Measurements from ENCODE around the gene LIPN. TPM values are rescaled to one million over a fixed set of nuclear protein-coding genes. Genes with fewer than 3 reads are reported as not detected.

LIPN gene
- total and polyA plus RNA-seq, 8 donors, result not detected

- TF ChIP-seq, protein P1, sequence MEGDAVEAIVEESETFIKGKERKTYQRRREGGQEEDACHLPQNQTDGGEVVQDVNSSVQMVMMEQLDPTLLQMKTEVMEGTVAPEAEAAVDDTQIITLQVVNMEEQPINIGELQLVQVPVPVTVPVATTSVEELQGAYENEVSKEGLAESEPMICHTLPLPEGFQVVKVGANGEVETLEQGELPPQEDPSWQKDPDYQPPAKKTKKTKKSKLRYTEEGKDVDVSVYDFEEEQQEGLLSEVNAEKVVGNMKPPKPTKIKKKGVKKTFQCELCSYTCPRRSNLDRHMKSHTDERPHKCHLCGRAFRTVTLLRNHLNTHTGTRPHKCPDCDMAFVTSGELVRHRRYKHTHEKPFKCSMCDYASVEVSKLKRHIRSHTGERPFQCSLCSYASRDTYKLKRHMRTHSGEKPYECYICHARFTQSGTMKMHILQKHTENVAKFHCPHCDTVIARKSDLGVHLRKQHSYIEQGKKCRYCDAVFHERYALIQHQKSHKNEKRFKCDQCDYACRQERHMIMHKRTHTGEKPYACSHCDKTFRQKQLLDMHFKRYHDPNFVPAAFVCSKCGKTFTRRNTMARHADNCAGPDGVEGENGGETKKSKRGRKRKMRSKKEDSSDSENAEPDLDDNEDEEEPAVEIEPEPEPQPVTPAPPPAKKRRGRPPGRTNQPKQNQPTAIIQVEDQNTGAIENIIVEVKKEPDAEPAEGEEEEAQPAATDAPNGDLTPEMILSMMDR (IDR thresholded peaks at IDR 0.05), result no peak
- Histone ChIP-seq H3K27me3 (no peaks in the 10 kb centered on the region), H3K4me3 (no peak overlapping the region), H3K4me1 (no peaks in the 10 kb centered on the region), H3K9me3 (no peaks in the 10 kb centered on the region), H3K36me3 (no peaks in the 10 kb centered on the region), H3K27ac (no peak overlapping the region)
- FAIRE-seq, result no peak
- intact Hi-C loops (cut with DNase I), result no loop called here
- 17 to 32% methylated on average over 1 of the region's 1 CpG for WGBS, 2 donors
- no peak for ATAC-seq
- no peak for DNase-seq
These were observed 3.1 kb downstream of the LIPN start for GRCh38 chr10:88762906-88763305.

DNA sequence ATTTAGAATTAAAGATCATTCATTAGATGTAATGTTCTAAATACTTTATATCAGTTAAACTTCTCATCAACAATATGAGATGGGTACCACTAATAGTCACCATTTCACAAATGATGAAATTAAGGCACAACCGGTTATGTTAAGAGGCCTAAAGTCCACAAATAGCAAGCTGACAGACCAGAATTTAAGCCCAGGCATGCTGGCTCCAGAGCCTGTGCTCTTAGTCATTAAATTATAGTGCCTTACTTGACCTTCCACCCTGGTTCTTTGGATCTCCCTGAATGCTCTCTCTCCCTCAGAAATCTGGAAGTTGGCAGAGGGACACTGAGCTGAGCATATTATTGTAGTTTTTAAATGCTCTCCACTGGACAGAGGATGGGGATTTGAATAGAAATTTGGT lies 3.6 kb downstream of the LIPN start:
- DNase-seq (no peak), ATAC-seq (no peak), FAIRE-seq (no peak)
- H3K9me3 ChIP-seq, result no peaks in the 10 kb centered on the region
- H3K36me3 ChIP-seq, result no peaks in the 10 kb centered on the region
- intact Hi-C loops (cut with DNase I), result no loop called here
- no peaks in the 10 kb centered on the region for H3K4me1 ChIP-seq
- no peak overlapping the region for H3K4me3 ChIP-seq
- TF ChIP-seq, protein P1 (IDR thresholded peaks at IDR 0.05), result no peak
- no peak overlapping the region for H3K27ac ChIP-seq
- WGBS, 2 donors, result 44 to 70% methylated on average over 1 of the region's 1 CpG
- H3K27me3 ChIP-seq, result no peaks in the 10 kb centered on the region

- intact Hi-C loops (cut with DNase I), result no loop called here
- Histone ChIP-seq H3K36me3 (no peaks in the 10 kb centered on the region), H3K4me1 (no peaks in the 10 kb centered on the region), H3K27ac (no peak overlapping the region), H3K4me3 (no peak overlapping the region), H3K9me3 (no peaks in the 10 kb centered on the region), H3K27me3 (no peaks in the 10 kb centered on the region)
- ATAC-seq (no peak), DNase-seq (no peak), FAIRE-seq (no peak)
- TF ChIP-seq, protein P1 (IDR thresholded peaks at IDR 0.05), result no peak
- 94% methylated on average over 3 of the region's 3 CpGs for WGBS, 2 donors
These were observed 4.3 kb downstream of the LIPN start for GRCh38 chr10:88764110-88764509.

DNA sequence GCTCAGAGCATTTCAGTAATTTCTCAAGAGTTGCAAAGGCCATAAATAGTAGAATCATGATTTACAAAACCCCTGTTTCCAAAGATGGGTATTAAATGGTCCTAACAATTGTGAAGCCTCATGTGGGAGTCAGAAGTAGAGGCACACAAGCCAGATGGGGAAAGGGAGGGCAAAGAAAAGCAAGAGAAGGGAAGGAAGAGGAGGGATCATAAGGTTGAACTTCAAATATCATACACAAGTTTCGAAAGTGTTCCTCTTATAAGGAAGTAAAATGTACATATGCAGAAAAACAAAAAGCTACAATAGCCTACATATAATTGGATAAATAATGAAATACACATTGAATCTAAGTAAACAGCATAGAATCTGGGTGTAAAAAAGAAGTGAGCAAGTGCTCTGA lies 6.0 kb downstream of the LIPN start:
- no peaks in the 10 kb centered on the region for H3K9me3 ChIP-seq
- DNase-seq, result no peak
- no peak for FAIRE-seq
- no peak overlapping the region for H3K4me3 ChIP-seq
- TF ChIP-seq, protein P1 (IDR thresholded peaks at IDR 0.05), result no peak
- intact Hi-C loops (cut with DNase I), result no loop called here
- H3K27ac ChIP-seq, result no peak overlapping the region
- H3K27me3 ChIP-seq, result no peaks in the 10 kb centered on the region
- no peaks in the 10 kb centered on the region for H3K4me1 ChIP-seq
- 79 to 87% methylated on average over 1 of the region's 1 CpG for WGBS, 2 donors
- ATAC-seq, result no peak
- no peaks in the 10 kb centered on the region for H3K36me3 ChIP-seq

DNA sequence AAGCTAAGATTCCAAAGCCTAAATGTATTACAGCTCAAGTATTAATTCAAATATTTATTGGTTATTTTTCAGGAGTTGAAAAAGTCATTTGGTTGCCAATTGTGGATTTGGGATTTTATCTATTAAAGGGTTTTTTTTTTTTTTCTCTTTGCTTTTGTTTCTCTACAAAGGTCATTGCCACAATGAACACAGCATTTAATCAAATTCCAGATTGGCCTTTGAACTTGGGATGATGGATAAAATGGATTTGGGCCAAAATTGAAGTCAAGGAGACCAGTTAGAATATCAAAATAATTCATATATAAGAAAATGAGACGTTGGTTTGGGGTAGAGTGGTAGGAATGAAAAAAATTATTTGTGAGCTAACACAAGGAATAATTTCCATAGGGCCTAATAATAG lies 9.6 kb downstream of the LIPN start:
- TF ChIP-seq, protein P1 (IDR thresholded peaks at IDR 0.05), result no peak
- DNase-seq (no peak), FAIRE-seq (no peak), ATAC-seq (no peak)
- Histone ChIP-seq H3K36me3 (no peaks in the 10 kb centered on the region), H3K4me1 (no peaks in the 10 kb centered on the region), H3K27ac (no peak overlapping the region), H3K4me3 (no peak overlapping the region), H3K9me3 (no peaks in the 10 kb centered on the region), H3K27me3 (no peaks in the 10 kb centered on the region)
- intact Hi-C loops (cut with DNase I), result no loop called here
- 40 to 55% methylated on average over 1 of the region's 1 CpG for WGBS, 2 donors

Measured in pancreas (tissue), 10 donors.